ENCODE measurements around the gene APLNR. TPM values are rescaled to one million over a fixed set of nuclear protein-coding genes. Genes with fewer than 3 reads are reported as not detected.

APLNR gene
- polyA plus RNA-seq, 1 donor (not counting 4 experiments of a cell fraction or from before 2014, with no cell fraction given): not detected

- Histone ChIP-seq H3K9ac (ENCODE audit: control insufficient read depth, extremely low read depth, insufficient read depth, low read length) (no peak overlapping the region), H3K27me3 (ENCODE audit: control insufficient read depth, extremely low read depth, insufficient read depth, low read length) (peaks cover 6% of the 10 kb centered on the region), H3K27ac (ENCODE audit: control insufficient read depth, insufficient read depth, low read length) (no peak overlapping the region), H3K79me2 (ENCODE audit: control insufficient read depth, insufficient read depth, low read length) (no peaks in the 10 kb centered on the region), H3K4me2 (ENCODE audit: control insufficient read depth, extremely low read depth, insufficient read depth, low read depth, low read length) (no peak overlapping the region), H3K4me3 (ENCODE audit: control insufficient read depth in 2 of 3, extremely low read depth in 1 of 3, insufficient read depth in 2 of 3, low read depth in 1 of 3, low read length in 3 of 3) (no peak overlapping the region), H3K4me1 (ENCODE audit: control insufficient read depth, extremely low read depth, insufficient read depth, low read length) (no peaks in the 10 kb centered on the region), H3K9me3 (ENCODE audit: control insufficient read depth, low read depth, low read length) (no peaks in the 10 kb centered on the region), H2AFZ (ENCODE audit: control insufficient read depth, low read length) (no peak overlapping the region), H3K36me3 (ENCODE audit: control insufficient read depth in 2 of 2, extremely low read depth in 1 of 2, insufficient read depth in 2 of 2, low read length in 2 of 2) (no peaks in the 10 kb centered on the region), H4K20me1 (ENCODE audit: control insufficient read depth, extremely low read depth, insufficient read depth, low read length) (no peaks in the 10 kb centered on the region), H3K9me1 (ENCODE audit: control insufficient read depth, extremely low read depth, insufficient read depth, low read length) (no peaks in the 10 kb centered on the region)
- no peak for TF ChIP-seq EZH2 (IDR thresholded peaks at IDR 0.05; ENCODE audit: low read length)
- TF ChIP-seq, protein P1, sequence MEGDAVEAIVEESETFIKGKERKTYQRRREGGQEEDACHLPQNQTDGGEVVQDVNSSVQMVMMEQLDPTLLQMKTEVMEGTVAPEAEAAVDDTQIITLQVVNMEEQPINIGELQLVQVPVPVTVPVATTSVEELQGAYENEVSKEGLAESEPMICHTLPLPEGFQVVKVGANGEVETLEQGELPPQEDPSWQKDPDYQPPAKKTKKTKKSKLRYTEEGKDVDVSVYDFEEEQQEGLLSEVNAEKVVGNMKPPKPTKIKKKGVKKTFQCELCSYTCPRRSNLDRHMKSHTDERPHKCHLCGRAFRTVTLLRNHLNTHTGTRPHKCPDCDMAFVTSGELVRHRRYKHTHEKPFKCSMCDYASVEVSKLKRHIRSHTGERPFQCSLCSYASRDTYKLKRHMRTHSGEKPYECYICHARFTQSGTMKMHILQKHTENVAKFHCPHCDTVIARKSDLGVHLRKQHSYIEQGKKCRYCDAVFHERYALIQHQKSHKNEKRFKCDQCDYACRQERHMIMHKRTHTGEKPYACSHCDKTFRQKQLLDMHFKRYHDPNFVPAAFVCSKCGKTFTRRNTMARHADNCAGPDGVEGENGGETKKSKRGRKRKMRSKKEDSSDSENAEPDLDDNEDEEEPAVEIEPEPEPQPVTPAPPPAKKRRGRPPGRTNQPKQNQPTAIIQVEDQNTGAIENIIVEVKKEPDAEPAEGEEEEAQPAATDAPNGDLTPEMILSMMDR (optimal IDR thresholded peaks at IDR 0.05 in 1 of 3, IDR thresholded peaks at IDR 0.05 in 1 of 3, conservative IDR thresholded peaks at IDR 0.05 in 1 of 3; ENCODE audit: extremely low read depth in 1 of 3, insufficient read depth in 2 of 3, low read length in 3 of 3): no peak
- FAIRE-seq (no peak), DNase-seq (ENCODE audit: low read depth, low spot score) (no peak)
- dilution Hi-C loops (cut with MboI; ENCODE audit: extremely low pct_ligation_motif_present, low sequenced_read_pairs): no loop called here
Observed at GRCh38 chr11:57239348-57239747, 2.3 kb upstream of the APLNR start.

GRCh38 chr11:57235761-57236703 is 1.0 kb downstream of the APLNR start:
- no peak for FAIRE-seq
- Histone ChIP-seq H3K9me3 (ENCODE audit: control insufficient read depth, low read depth, low read length) (no peaks in the 10 kb centered on the region), H3K9me1 (ENCODE audit: control insufficient read depth, extremely low read depth, insufficient read depth, low read length) (no peaks in the 10 kb centered on the region), H3K4me1 (ENCODE audit: control insufficient read depth, extremely low read depth, insufficient read depth, low read length) (no peaks in the 10 kb centered on the region), H3K27ac (ENCODE audit: control insufficient read depth, insufficient read depth, low read length) (no peak overlapping the region), H2AFZ (ENCODE audit: control insufficient read depth, low read length) (no peak overlapping the region), H3K4me2 (ENCODE audit: control insufficient read depth, extremely low read depth, insufficient read depth, low read depth, low read length) (no peak overlapping the region), H3K9ac (ENCODE audit: control insufficient read depth, extremely low read depth, insufficient read depth, low read length) (no peak overlapping the region), H3K27me3 (ENCODE audit: control insufficient read depth, extremely low read depth, insufficient read depth, low read length) (peaks cover 24% of the 10 kb centered on the region), H3K79me2 (ENCODE audit: control insufficient read depth, insufficient read depth, low read length) (no peaks in the 10 kb centered on the region), H3K36me3 (ENCODE audit: control insufficient read depth in 2 of 2, extremely low read depth in 1 of 2, insufficient read depth in 2 of 2, low read length in 2 of 2) (no peaks in the 10 kb centered on the region), H3K4me3 (ENCODE audit: control insufficient read depth in 2 of 3, extremely low read depth in 1 of 3, insufficient read depth in 2 of 3, low read depth in 1 of 3, low read length in 3 of 3) (no peak overlapping the region), H4K20me1 (ENCODE audit: control insufficient read depth, extremely low read depth, insufficient read depth, low read length) (no peaks in the 10 kb centered on the region)
- DNase-seq (ENCODE audit: low read depth, low spot score): no peak
- dilution Hi-C loops (cut with MboI; ENCODE audit: extremely low pct_ligation_motif_present, low sequenced_read_pairs): no loop called here
- no peak for TF ChIP-seq EZH2 (IDR thresholded peaks at IDR 0.05; ENCODE audit: low read length)
- TF ChIP-seq, protein P1 (optimal IDR thresholded peaks at IDR 0.05 in 1 of 3, IDR thresholded peaks at IDR 0.05 in 1 of 3, conservative IDR thresholded peaks at IDR 0.05 in 1 of 3; ENCODE audit: extremely low read depth in 1 of 3, insufficient read depth in 2 of 3, low read length in 3 of 3): no peak
